Stimulated activated CD4-positive, alpha-beta T cell treated with anti-CD3 and anti-CD28 coated beads, Interleukin-12 subunit alpha, Interleukin-12 subunit beta, amount 100 ng/mL, for 24 hours (primary cell): ENCODE data around the gene MAP1LC3B2.
A peak's percentile ranks its signal among the peaks of the same experiment; 100 is the strongest.

Source experiments
- DNase-seq, 2 experiments: peaks; one replicate each; pipeline ENCODE4 v3.0.0-alpha.2; 2020; ENCODE audit warnings: low read depth in 2 of 2

The MAP1LC3B2 gene

GRCh38 chr12:116594325-116595038 is 35.3 kb downstream of the MAP1LC3B2 start:
- DNase-seq, result peak in 1 of 2 experiments; percentile 24

GRCh38 chr12:116595186-116595585 is 36.0 kb downstream of the MAP1LC3B2 start:
- no peak for DNase-seq

- no peak for DNase-seq
Measured at GRCh38 chr12:116595672-116596071, 36.5 kb downstream of the MAP1LC3B2 start.

- DNase-seq, result no peak
Measured at GRCh38 chr12:116597886-116598285, 38.7 kb downstream of the MAP1LC3B2 start.

- DNase-seq, result no peak
Measured at GRCh38 chr12:116598311-116599284, 39.4 kb downstream of the MAP1LC3B2 start.

- DNase-seq, result peak; percentile 16 to 62
Measured at GRCh38 chr12:116599285-116600136, 40.3 kb downstream of the MAP1LC3B2 start.

GRCh38 chr12:116600959-116601918 is 42.1 kb downstream of the MAP1LC3B2 start:
- no peak for DNase-seq

GRCh38 chr12:116601933-116602810 is 43.0 kb downstream of the MAP1LC3B2 start:
- DNase-seq, result no peak

- no peak for DNase-seq
Measured at GRCh38 chr12:116603546-116604177, 44.5 kb downstream of the MAP1LC3B2 start.

GRCh38 chr12:116604178-116604895 is 45.2 kb downstream of the MAP1LC3B2 start:
- DNase-seq, result no peak

GRCh38 chr12:116604951-116605641 is 45.9 kb downstream of the MAP1LC3B2 start:
- no peak for DNase-seq

- no peak for DNase-seq
Measured at GRCh38 chr12:116606397-116606796, 47.2 kb downstream of the MAP1LC3B2 start.

- DNase-seq, result no peak
Measured at GRCh38 chr12:116607039-116607438, 47.9 kb downstream of the MAP1LC3B2 start.

- no peak for DNase-seq
Measured at GRCh38 chr12:116609319-116610114, 50.3 kb downstream of the MAP1LC3B2 start.

GRCh38 chr12:116610971-116611541 is 51.9 kb downstream of the MAP1LC3B2 start:
- no peak for DNase-seq

GRCh38 chr12:116612436-116612835 is 53.3 kb downstream of the MAP1LC3B2 start:
- no peak for DNase-seq

- no peak for DNase-seq
Measured at GRCh38 chr12:116613256-116613655, 54.1 kb downstream of the MAP1LC3B2 start.
